ENCODE results near the gene INSRR.

The INSRR gene

DNA sequence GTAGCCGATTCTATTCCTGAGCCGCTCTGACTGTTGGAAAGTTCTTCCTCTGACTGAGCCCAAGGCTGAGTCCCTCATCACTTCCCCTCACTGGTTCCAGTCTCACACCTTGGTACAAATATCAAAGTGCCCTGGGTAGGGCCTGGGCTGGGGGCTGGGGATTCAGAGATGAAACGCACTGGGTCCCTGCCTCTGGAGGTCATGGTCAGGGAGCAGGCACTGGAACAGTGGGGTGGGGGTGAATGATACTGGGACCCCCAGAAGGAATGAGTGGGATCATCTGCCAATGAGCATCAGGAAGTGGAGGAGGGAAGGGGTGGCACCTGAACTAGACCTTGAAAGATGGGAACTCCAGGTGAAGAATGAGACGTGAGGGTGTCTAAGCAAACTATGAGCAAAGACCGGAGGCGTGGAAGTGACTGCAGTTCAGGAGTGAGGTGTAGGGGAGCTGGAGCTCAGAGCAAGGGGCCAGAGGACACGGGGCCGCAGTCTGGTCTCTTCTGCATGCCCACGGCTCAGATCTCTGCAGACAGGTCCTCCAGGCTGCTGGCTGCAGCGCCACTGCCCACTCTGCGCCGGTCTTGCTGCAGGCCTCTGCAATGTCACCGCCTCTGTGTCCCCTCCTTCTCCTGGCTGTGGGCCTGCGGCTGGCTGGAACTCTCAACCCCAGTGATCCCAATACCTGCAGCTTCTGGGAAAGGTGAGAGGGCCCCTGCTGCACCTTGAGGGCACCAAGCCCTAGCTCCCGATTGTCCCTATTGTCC lies 44.6 kb upstream of the INSRR start:
- TF ChIP-seq, protein P1, sequence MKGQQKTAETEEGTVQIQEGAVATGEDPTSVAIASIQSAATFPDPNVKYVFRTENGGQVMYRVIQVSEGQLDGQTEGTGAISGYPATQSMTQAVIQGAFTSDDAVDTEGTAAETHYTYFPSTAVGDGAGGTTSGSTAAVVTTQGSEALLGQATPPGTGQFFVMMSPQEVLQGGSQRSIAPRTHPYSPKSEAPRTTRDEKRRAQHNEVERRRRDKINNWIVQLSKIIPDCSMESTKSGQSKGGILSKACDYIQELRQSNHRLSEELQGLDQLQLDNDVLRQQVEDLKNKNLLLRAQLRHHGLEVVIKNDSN (IDR thresholded peaks at IDR 0.05), result no peak
- TF ChIP-seq CREB1 (IDR thresholded peaks at IDR 0.05; ENCODE audit: low read depth), result no peak
- TF ChIP-seq TEAD4 (IDR thresholded peaks at IDR 0.05), result no peak

DNA sequence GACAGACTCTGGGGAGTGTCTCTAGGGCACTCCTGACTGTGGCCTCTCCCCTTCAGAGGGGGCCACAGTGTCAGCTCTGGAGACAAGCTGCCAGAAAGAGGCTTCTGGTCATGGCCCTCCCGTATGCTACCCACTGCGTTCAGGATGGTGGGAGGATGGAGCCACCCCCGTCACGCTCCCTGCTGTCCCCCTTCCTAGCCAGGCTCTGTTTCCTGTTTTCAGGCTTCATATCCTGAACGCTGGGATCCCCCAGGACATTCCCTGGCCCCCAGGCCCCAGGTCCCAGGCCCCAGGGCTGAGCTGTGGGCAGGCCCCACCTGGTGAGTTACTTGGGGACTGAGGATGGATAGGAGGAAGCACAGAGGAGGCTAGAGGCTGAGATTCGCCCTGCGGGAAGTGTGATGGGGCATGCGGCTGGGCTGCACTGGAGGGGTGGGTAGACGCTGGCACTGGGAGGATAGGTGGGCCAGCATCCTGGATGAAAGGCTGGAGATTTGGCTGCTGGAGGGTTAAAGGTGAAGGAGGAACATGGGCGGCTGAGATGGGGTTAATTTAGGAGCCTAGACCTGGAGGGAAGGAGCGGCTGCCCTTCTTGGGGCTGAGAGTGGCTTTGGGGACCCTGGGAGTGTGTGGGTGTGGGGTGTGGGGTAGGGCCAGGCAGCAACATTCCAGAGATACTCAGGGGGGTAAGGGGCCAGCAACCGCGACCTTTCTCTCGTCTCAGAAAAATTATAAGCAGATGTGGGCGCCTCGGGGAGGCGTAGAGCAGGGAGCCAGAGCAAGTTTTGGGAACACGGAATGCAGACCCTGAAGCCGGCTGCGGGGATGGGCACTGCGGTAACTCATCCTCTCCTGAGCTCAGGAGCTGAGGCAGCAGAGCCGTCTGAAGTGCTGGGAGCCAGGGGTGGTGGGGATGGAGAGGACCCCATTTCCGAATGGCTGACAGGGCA lies 43.3 kb upstream of the INSRR start:
- no peak for TF ChIP-seq RAD21 (IDR thresholded peaks at IDR 0.05; ENCODE audit: low read depth)
- TF ChIP-seq, protein P2, sequence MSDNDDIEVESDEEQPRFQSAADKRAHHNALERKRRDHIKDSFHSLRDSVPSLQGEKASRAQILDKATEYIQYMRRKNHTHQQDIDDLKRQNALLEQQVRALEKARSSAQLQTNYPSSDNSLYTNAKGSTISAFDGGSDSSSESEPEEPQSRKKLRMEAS (IDR thresholded peaks at IDR 0.05), result no peak
- no peak for TF ChIP-seq NFIC (IDR thresholded peaks at IDR 0.05)
- TF ChIP-seq CREB1 (IDR thresholded peaks at IDR 0.05; ENCODE audit: low read depth), result no peak
- TF ChIP-seq, protein P1 (IDR thresholded peaks at IDR 0.05), result no peak
- TF ChIP-seq, protein P3, sequence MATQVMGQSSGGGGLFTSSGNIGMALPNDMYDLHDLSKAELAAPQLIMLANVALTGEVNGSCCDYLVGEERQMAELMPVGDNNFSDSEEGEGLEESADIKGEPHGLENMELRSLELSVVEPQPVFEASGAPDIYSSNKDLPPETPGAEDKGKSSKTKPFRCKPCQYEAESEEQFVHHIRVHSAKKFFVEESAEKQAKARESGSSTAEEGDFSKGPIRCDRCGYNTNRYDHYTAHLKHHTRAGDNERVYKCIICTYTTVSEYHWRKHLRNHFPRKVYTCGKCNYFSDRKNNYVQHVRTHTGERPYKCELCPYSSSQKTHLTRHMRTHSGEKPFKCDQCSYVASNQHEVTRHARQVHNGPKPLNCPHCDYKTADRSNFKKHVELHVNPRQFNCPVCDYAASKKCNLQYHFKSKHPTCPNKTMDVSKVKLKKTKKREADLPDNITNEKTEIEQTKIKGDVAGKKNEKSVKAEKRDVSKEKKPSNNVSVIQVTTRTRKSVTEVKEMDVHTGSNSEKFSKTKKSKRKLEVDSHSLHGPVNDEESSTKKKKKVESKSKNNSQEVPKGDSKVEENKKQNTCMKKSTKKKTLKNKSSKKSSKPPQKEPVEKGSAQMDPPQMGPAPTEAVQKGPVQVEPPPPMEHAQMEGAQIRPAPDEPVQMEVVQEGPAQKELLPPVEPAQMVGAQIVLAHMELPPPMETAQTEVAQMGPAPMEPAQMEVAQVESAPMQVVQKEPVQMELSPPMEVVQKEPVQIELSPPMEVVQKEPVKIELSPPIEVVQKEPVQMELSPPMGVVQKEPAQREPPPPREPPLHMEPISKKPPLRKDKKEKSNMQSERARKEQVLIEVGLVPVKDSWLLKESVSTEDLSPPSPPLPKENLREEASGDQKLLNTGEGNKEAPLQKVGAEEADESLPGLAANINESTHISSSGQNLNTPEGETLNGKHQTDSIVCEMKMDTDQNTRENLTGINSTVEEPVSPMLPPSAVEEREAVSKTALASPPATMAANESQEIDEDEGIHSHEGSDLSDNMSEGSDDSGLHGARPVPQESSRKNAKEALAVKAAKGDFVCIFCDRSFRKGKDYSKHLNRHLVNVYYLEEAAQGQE (IDR thresholded peaks at IDR 0.05; ENCODE audit: low read depth), result no peak
- no peak for TF ChIP-seq ZBTB7A (IDR thresholded peaks at IDR 0.05; ENCODE audit: low read depth)
- no peak for TF ChIP-seq TAF1 (IDR thresholded peaks at IDR 0.05; ENCODE audit: low read depth)
- TF ChIP-seq FOXM1 (IDR thresholded peaks at IDR 0.05; ENCODE audit: borderline replicate concordance, low read depth), result no peak
- no peak for TF ChIP-seq EP300 (IDR thresholded peaks at IDR 0.05; ENCODE audit: borderline replicate concordance)
- TF ChIP-seq EGR1 (IDR thresholded peaks at IDR 0.05), result no peak
- no peak for TF ChIP-seq TEAD4 (IDR thresholded peaks at IDR 0.05)
- TF ChIP-seq YY1 (IDR thresholded peaks at IDR 0.05; ENCODE audit: low read depth), result no peak

DNA sequence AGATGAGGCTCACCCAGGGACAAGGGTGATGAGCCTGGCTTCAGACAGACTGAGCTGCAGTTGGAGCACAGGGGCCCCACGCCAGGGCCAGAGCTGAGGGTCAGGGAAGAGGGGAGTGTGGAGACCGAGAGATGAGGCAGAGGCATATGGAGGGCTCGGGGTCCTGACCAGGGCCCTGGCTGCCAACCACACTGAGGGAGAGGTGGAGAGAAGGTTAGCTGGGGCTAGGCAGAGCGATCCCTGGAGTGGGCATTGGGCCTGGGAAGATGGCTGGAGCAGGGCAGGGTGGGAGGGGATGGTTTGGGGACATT lies 42.6 kb upstream of the INSRR start:
- TF ChIP-seq, protein P3 (IDR thresholded peaks at IDR 0.05; ENCODE audit: low read depth), result no peak
- TF ChIP-seq, protein P2 (IDR thresholded peaks at IDR 0.05), result no peak
- TF ChIP-seq CEBPB (IDR thresholded peaks at IDR 0.05) (no peak), YY1 (IDR thresholded peaks at IDR 0.05; ENCODE audit: low read depth) (no peak), ZBTB7A (IDR thresholded peaks at IDR 0.05; ENCODE audit: low read depth) (no peak), EP300 (IDR thresholded peaks at IDR 0.05; ENCODE audit: borderline replicate concordance) (no peak), TAF1 (IDR thresholded peaks at IDR 0.05; ENCODE audit: low read depth) (no peak), NFIC (IDR thresholded peaks at IDR 0.05) (no peak), EGR1 (IDR thresholded peaks at IDR 0.05) (no peak), TCF12 (IDR thresholded peaks at IDR 0.05; ENCODE audit: low read depth) (no peak), RAD21 (IDR thresholded peaks at IDR 0.05; ENCODE audit: low read depth) (no peak), FOXM1 (IDR thresholded peaks at IDR 0.05; ENCODE audit: borderline replicate concordance, low read depth) (no peak), TEAD4 (IDR thresholded peaks at IDR 0.05) (no peak)
- TF ChIP-seq, protein P1 (IDR thresholded peaks at IDR 0.05), result no peak

DNA sequence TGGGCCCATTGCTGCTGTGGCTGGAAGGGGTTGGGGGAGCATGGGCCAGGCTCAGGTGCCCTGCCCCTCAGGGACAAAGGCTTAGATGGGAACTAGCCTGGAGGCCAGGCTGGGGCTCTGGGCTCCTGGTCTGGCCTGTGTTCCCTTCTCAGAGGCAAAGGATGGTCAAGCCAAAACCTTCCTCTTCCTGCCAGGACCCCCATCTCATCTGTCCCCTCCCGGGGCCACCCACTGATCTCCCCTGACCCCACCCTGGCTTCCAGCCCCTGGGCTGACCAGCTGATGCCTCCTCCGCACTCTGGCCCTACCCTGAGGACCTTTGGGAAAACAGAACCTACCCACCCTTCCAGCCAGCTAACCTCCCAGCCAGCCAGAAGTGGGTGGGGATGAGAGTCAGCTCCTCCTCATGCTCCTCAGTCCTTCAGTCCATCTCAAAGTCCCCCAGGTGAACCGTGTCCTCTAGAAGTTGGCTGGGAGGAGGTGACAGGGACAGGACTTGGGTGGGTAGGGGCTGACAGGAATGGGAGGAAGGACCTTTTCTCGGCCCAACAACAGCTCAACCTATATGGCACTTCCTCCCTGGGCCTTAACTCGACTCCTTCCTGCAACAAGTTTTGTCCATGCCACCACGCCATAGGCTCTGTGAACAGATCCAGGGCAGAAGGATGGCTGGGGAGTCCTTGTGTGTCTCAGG lies 42.1 kb upstream of the INSRR start:
- TF ChIP-seq CREB1 (IDR thresholded peaks at IDR 0.05; ENCODE audit: low read depth) (no peak), CEBPB (IDR thresholded peaks at IDR 0.05) (no peak), NFIC (IDR thresholded peaks at IDR 0.05) (no peak), YY1 (IDR thresholded peaks at IDR 0.05; ENCODE audit: low read depth) (no peak), TEAD4 (IDR thresholded peaks at IDR 0.05) (no peak), FOXM1 (IDR thresholded peaks at IDR 0.05; ENCODE audit: borderline replicate concordance, low read depth) (no peak), TCF12 (IDR thresholded peaks at IDR 0.05; ENCODE audit: low read depth) (no peak), ZBTB7A (IDR thresholded peaks at IDR 0.05; ENCODE audit: low read depth) (no peak)
- TF ChIP-seq, protein P1 (IDR thresholded peaks at IDR 0.05), result no peak
- TF ChIP-seq, protein P2 (IDR thresholded peaks at IDR 0.05), result no peak
- TF ChIP-seq, protein P3 (IDR thresholded peaks at IDR 0.05; ENCODE audit: low read depth), result no peak
